Stimulated activated CD4-positive, alpha-beta T cell treated with anti-CD3 and anti-CD28 coated beads, TNF-alpha, amount 100 ng/mL, for 48 hours (primary cell): Measurements from ENCODE around the gene LGALS1.
"Not testable (repeated sequence)": the region's sequence is repeated elsewhere in the genome, so short reads cannot be mapped to it uniquely, and the experiment has no call there.

Experiments
- DNase-seq, 3 donors: peaks; one replicate each; pipeline ENCODE4 v3.0.0-alpha.2; 2020; ENCODE audit warnings: low read depth in 3 of 3

Gene LGALS1

DNA sequence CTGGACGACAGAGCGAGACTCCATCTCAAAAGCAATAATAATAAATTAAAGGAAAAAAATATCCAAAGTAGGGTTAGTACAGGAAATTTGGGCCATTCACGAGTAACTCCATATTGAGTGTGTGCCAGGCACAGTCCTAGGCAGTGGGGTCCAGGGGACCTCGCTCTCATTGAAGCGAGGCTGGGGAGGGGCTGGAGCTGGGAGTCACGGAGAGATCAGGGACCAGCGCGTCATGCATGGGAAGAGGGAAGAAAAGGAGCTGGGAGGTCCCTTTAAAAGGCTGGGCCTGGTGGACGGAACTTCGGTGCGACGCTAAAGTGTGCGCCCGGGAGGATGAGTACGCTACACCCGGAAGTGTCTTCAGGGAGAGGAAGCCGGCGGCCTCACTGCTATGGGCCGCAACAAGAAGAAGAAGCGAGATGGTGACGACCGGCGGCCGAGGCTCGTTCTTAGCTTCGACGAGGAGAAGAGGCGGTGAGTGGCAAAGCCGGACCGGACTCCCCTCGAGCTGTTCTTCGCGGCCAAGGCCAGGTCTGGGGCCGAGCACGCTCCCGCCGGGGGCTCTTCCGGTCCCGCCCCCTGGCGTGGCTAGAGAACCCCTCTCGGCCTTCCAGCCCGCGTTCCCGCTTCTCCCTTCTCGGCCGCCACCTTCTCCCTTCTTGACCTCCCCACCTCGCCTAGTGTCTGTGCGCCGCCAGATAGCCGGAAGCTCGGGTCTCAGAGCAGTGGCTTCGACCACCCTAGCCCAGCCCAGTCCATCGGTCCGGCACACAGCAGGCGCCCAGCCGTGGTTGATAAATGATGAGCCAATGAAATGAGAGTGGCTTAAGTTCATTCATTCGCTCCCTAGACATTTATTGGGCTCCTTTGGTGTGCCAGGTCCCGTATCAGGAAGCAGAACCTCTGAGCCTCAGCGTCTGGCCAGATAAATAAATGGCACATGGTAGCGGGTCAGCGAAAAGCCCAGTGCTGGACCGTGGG, 10.9 kb downstream of the LGALS1 start, which contains the start of gene NOL12:
Gene NOL12 (plus strand): TSS at position 342 of the 981 bp plus-strand sequence. CDS start 50 bp downstream, at position 392.
- DNase-seq: peak; percentile 56 to 59 (median 57)

DNA sequence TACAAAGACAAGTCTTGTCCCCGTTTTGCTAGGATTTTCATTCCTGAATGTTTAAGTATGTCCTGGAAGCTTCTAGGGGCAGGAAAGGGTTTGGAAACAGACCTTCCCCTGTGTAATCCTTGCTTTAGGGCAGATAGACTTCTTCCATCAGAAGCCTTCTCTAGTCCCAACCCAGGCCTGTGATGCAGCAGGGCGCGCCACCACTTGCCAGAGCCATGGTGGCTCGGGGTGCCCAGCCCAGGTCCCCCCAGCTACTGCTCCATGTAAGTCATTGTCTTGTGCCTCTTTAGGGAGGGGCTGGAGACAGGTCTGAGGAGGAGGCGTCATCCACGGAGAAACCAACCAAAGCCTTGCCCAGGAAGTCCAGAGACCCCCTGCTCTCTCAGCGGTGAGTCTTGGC, 15.0 kb downstream of the LGALS1 start:
- DNase-seq: no peak

DNA sequence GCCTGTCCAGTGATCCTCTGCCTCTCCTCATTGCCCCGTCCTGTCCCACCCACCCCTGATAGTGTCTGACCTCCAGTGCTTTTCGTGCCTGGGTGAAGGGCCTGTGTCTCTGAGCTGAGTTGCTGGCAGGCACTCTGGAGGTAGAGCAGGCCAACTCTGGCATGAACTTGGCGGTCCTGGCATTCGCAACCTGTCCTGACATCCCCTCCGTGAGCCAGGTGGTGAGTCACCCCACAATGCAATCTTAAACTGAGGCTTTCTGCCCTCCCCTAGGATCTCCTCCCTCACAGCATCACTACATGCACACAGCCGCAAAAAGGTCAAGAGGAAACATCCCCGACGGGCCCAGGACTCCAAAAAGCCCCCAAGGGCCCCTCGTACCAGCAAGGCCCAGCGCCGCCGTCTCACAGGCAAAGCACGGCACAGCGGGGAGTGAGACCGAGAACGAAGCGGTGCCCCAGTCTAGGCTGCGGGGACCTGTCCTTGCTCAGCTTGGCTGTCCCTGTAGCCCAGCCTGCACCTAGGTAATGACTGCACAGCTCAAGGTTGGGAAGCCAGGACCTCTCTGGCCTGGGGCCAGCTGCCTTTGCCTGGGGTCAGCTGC, 15.6 kb downstream of the LGALS1 start:
- no peak for DNase-seq

DNA sequence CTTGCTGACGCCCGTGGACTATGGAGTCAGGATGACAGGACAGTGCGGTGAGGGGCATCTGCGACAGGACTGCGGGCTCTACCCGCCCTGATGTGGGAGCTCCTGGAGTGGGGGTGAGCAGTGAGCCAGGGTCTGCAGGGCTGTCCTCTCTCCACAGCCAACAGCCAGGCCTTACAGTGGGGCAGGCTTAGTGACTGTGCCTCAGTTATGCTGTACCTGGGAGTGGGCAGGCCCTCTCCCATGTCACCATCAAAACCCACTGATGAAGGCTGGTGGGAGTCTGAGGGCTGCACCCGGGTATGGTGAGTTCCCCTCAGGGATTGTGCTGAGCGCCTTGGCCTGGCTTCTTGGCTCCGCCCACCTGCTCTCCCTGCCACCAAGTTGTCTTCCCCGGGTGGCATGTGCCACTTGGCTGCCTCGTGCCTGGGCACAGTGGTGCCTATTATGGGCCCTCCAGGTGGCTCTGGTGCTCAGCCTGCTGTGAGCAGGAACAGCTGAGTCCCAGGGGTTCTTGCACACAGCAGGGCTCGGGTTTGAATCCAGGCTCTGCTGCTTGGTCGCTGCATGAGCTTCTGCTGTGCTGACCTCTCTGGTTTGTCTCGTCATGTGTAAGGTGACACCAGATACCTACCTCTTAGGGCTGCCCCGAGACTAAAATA, 17.3 kb downstream of the LGALS1 start:
- no peak for DNase-seq

DNA sequence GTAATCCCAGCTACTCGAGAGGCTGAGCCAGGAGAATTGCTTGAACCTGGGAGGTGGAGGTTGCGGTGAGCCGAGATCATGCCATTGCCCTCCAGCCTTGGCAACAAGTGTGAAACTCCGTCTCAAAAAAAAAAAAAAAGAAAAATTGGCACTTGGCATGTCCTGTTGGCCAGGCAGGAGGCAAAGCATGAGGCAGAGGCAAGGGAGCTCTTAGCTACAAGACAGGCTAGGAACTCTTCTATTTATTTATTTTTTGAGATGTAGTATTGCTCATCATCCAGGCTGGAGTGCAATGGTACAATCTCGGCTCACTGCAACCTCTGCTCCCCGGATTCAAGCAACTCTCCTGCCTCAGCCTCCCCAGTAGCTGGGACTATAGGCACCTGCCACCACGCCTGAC, 18.7 kb downstream of the LGALS1 start:
- not testable (repeated sequence) for DNase-seq

DNA sequence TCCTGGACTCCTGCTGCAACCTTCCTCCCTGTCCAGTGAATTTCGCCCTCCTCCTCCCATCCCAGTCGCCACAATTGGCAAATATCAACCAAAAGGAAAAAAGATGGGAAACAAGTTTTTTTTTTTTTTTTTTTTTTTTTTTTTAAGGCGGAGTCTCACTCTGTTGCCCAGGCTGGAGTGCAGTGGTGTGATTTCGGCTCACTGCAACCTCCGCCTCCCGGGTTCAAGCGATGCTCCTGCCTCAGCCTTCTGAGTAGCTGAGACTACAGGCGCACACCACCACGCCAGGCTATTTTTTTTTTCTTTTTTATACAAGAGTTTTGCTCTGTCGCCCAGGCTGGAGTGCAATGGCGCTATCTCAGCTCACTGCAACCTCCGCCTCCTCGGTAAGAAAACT, 20.8 kb downstream of the LGALS1 start:
- not testable (repeated sequence) for DNase-seq

DNA sequence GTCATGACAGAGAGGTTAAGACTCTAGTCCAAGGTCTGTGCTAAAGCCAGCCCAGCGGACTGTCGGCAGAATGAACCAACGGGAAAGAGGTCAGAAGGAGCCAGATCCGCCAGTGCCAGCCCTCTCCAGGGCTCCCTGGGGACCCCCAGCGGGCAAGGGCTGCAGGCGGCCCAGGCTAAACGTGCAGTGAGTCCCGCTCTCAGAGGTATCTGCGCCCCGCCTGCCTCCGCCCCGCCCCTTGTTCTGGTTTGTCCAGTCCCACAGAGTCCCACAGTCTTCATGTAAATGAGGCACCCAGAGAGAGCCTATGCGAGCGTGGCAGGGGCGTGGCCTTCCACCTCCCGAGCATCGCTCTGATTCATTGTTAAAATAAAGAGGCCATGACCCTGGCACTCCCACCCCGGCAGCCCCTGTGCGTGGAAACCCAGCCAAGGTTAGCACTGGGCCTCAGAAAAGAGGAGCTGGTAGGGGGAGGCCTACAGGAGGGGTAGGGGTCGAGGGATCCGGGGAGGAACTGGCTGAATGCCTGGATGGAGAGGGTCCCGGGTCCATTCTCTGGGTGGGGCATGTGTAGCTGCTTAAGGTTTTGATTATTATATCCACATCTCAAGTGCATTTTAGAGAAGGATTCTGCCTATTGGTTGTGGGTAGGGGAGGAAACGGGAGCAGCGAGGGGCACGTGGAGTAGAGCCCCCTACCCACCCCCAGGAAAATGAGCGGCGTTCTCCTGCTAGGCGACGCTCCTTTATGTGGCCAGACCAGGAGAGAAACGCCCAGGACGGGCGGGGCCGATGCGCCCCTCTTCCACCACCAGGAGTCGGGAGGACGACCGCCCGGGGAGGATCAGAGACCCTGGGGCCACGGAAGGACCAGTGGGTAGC, 21.5 kb downstream of the LGALS1 start, which contains the start of gene TRIOBP:
Gene TRIOBP (plus strand): TSS at position 392 of the 881 bp plus-strand sequence. CDS start 4,318 bp downstream, outside the sequence.
- DNase-seq: peak; percentile 70 to 92 (median 88)

DNA sequence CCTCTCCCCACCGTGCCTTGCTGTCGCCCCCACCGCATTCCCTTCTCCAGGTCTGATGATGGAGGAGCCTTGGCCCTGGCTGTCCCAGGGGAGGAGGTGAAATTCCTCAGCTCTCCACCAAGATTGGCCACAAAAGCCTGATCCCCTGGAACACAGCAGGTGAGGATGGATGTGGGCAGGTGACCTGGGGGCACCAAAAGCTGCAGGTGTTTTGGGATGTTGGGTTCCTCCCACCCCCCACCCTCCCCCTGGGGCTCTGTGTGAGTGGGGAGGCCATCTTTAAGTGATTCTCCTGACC, 22.1 kb downstream of the LGALS1 start:
- DNase-seq: no peak

DNA sequence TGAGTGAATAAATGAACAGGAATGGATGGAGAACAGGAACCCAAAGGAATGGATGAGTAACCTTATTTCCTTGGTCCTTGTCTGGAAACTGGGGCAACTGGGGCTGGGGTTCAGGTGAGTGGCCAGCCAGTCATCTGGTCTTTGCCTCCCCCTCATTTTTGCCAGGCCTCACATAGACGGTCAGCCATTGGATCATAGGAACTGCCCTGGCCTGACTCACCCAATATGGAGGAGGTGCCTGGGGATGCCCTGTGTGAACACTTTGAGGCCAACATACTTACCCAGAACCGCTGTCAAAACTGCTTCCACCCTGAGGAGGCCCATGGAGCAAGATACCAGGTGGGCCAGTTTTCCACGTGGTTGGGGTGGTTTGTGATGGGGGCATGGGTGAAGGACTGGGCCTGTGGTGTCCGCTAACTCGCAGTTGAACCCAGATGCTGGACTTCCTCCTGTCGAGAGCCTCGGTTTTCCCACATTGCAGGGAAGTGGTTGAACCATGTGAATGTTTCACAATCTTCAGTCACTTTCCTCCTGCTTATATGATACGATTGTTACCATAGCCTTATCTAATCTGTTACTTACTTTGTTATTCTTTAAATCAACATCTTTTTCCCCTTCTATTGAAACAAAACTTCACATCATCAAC, 25.8 kb downstream of the LGALS1 start:
- no peak for DNase-seq

DNA sequence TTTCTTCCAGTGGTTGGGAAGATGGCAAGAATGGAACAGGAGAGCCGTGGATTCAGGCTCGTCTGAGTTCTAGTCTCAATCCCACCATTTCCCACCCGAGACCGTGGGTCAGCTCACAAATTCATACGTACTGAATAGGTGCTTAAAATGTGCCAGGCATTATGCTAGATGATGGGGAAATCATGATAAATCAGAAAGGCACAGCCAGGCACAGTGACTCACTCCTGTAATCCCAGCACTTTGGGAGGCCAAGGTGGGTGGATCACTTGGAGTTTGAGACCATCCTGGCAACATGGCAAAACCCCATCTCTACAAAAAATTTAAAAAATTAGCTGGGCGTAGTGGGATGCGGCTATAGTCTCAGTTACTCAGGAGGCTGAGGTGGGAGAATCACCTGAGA, 28.5 kb downstream of the LGALS1 start:
- DNase-seq: no peak

DNA sequence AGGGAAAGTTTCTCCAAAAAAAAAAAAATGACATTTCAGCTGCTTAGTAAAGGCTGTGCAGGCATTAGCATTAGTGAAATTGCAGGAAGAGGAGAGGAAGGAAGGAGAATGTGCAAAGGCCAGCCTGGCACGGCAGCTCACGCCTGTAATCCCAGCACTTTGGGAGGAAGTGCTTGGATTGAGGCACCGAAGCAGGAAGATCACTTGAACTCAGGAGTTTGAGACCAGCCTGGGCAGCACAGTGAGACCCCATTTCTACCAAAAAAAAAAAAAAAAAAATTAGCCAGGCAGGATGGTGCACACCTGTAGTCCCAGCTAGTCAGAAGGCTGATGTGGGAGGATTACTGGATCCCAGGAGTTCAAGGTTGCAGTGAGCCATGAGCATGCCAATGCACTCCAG, 29.2 kb downstream of the LGALS1 start:
- no peak for DNase-seq

DNA sequence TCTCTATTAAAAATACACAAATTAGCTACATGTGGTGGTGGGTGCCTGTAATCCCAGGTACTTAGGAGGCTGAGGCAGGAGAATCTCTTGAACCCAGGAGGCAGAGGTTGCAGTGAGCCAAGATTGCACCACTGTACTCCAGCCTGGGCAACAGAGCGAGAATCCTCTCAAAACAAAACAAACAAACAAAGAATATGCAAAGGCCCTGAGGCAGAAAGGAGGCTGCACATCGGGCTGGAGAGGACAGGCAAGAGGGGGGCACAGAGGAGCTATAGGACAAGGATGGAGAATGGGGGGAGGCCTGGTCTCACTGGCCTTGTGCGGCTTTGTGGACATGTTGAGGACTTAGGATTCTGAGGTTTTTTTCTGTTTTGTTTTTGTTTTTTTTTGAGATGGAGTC, 29.8 kb downstream of the LGALS1 start:
- no peak for DNase-seq

DNA sequence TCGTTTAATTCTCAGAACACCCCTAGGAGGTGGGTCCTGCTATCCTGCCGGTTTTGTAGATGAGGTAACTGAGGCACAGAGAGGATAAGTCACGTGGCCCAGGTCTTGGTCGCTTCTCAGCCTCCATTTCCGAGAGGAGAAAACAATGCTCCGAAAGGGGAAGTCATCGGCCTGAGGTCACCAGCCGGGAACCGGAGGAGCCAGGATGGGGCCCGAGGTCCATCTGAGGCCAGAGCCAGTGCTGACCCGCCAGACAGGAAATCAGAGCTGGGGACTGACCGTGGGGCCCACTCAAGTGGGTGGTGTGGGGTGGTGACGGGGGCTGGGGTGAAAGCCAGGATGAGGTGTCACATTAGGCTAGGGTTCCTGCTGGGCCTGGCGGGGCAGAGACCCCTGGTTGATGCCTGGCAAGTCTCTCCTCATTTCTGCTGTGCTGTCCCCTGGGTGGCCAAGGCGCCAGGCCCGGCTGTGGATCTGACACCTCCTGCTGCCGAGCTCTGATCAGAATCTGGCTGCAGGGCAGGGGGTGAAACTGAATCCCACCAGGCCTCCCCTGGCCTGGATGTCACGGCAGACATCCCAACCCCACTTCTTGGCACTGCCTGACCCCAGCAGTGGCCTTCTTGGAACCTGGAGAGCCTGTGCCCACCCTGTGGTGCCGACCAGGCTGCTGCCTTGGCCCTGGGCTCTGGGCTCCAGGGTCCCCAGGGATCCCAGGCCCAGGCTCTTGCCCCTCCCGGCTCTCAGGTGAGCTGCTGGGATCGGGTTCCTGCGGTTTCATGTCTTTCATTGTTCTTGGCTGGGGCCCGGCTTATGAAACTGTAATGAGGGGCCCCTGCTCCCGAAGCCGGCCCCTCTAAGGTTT, 33.4 kb downstream of the LGALS1 start:
- no peak for DNase-seq

DNA sequence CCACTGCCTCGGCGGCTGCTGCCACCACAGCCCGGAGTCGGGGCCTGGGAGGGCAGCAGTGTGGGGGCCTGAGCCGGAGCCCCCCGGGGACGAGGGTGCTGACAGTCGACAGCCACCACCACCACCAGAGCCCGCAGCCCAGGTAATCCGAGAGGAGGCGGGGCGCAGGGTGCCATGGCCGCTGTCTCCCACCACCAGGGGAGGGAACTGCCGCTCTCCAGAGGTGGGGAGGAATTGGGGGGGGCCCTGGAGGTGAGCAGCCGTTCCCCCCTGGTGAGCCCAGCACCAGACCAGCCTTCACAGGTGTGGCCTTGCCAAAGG, 34.0 kb downstream of the LGALS1 start:
- DNase-seq: no peak

DNA sequence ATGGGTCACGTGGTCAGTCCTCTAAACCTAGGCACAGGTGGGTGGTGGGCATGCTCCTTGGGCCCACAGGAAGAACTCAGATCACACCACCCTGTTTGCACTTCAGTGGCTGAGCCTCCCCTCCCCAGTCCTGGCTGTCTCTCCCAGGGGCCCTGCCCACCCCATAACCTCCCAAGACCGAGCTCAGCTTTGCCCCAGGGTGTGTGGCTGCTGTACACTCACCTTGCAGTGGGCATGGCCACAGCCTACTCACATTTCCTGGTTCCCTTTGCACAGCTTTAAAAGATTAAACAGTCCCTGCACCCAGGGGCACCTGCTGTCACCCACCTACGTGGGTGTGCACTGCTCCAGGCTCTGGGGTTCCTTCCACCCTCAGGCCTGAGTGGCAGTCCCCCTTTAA, 35.2 kb downstream of the LGALS1 start:
- no peak for DNase-seq

DNA sequence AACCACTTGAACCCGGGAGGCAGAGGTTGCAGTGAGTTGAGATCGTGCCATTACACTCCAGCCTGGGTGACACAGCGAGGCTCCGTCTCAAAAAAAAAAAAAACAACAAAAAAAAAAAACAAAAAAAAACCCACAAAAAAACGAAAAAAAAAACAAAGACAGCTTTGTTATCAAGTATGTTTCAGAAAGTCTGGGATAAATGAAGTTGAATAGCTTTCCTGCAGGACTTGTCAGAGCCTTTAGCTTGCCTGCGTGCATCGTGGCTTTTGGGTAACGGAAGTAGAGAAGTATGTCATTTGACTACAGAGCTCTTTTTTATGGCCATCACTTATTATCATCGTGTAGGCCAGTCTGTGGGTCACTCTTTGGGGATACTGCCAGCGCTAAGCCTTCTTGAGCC, 36.1 kb downstream of the LGALS1 start:
- no peak for DNase-seq

DNA sequence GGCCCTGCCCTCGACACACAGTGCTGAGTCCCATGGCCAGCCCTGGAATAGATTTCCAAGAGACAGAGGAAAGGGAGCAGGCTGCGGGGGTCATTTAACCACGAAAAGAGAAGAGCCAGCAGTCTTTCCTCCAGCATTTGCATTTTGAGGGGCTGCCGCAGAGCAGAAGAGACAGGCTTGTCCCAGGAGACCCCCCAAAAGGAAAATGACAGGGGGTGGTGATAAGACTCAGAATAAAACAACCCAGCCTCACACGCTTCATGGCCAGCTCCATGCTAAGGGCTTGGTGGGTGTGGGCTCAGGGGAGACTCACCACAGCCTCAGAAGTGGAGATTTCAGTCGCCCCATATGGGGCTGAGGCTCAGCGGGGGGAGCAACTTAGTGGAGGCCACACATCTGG, 38.3 kb downstream of the LGALS1 start:
- DNase-seq: no peak

DNA sequence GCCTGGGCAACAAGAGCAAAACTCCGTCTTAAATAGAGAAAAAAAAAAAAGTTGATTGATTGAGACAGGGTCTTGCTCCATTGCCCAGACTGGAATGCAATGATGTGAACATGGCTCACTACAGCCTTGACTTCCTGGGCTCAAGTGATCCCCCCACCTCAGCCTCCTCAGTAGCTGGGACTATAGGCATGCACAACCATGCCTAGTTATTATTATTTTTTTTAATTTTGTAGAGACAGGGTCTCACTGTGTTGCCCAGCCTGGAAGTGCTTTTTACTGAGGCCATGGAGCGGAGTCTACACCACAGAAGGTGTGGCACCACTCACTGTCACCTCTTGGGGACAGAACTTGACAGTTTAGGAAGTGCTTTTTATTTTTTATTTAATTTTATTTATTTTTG, 39.2 kb downstream of the LGALS1 start:
- DNase-seq: no peak

DNA sequence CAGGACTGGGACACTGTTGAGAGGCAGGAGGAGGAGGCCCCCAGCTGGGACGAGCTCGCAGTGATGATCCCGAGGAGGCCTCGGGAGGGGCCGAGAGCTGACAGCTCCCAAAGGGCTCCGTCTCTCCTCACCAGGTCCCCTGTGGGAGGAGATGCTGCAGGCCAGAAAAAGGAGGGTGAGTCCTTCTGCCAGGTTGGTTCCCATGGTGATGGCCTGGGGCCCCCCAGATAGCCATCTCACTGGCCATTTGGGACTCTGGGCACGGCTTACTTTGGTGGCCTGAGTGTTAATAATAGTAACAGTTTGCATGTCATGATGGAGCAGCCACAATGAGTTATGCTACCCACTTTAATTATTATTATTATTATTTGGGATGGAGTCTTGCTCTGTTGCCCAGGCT, 40.3 kb downstream of the LGALS1 start:
- no peak for DNase-seq

DNA sequence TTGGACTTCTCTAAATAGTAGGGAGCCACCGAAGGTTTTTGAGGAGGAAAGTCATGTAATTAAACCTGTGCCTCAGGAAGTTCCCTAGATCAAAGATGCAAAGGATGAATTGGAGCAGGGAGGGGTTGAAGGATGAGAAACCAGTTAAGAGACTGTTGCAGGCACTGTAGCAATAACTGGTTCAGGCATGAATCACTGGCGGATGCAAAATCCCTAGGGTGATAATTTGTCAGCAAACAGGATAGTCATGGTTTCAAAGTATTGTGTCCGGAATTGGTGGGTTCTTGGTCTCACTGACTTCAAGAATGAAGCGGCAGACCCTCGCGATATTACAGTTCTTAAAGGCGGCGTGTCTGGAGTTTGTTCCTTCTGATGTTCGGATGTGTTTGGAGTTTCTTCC, 41.3 kb downstream of the LGALS1 start:
- DNase-seq: no peak
